ENCODE measurements around the gene HEATR9. TPM values are rescaled to one million over a fixed set of nuclear protein-coding genes. Genes with fewer than 3 reads are reported as not detected.

The HEATR9 gene
- polyA plus RNA-seq, 2 of the 4 experiments (the other 2 are of a cell fraction): not detected

GRCh38 chr17:35875072-35875799, 6.5 kb upstream of the HEATR9 start (continued):
- TF ChIP-seq HES2 (IDR thresholded peaks at IDR 0.05): no peak
- TF ChIP-seq HOXB13 (CRISPR knock-in tag; IDR thresholded peaks at IDR 0.05; ENCODE audit: low read depth): no peak
- no peak for TF ChIP-seq NPAS2 (CRISPR knock-in tag; IDR thresholded peaks at IDR 0.05; ENCODE audit: borderline replicate concordance)
- no peak for TF ChIP-seq ESRRA (IDR thresholded peaks at IDR 0.05; ENCODE audit: borderline replicate concordance, low read length)

- Histone ChIP-seq H3K4me2 (no peak overlapping the region), H3K9me3 (no peaks in the 10 kb centered on the region), H3K4me1 (no peaks in the 10 kb centered on the region), H3K4me3 (no peak overlapping the region), H3K27ac (no peak overlapping the region)
- no peak for ATAC-seq
- CTCF ChIA-PET: interaction anchor here (1.0 to 1.9 kb wide), 6 partner anchors 8 to 125 kb away, joined by 3 to 8 read pairs (median 6); partner anchors contain the start of gene CCL5
- FAIRE-seq: no peak
- TF ChIP-seq REST (IDR thresholded peaks at IDR 0.05): no peak
- no peak for TF ChIP-seq SREBF2 (IDR thresholded peaks at IDR 0.05)
- TF ChIP-seq TFCP2L1 (CRISPR knock-in tag; IDR thresholded peaks at IDR 0.05): no peak
- no peak for TF ChIP-seq NR3C1 (IDR thresholded peaks at IDR 0.05)
- TF ChIP-seq HOXA7 (CRISPR knock-in tag; IDR thresholded peaks at IDR 0.05): no peak
- no peak for TF ChIP-seq RFX5 (IDR thresholded peaks at IDR 0.05)
- DNase-seq (ENCODE audit: low read depth in 1 of 2, low spot score in 1 of 2): no peak
- POLR2A ChIA-PET: no interaction called here
- WGBS (ENCODE audit: missing lambda C conversion rate): 89% methylated on average over 12 of the region's 12 CpGs
Observed at GRCh38 chr17:35872196-35872980, 3.7 kb upstream of the HEATR9 start.

GRCh38 chr17:35870906-35871819, 2.5 kb upstream of the HEATR9 start:
- ATAC-seq (peak in 1 of 2 experiments; percentile 61; a peak in 3 of 6 replicates), DNase-seq (ENCODE audit: low read depth in 1 of 2, low spot score in 1 of 2) (no peak), FAIRE-seq (no peak)
- CTCF ChIA-PET: interaction anchor here (0.6 to 1.9 kb wide), 14 partner anchors 8 to 277 kb away, joined by 3 to 8 read pairs (median 3); partner anchors contain the start of gene CCL5
- Histone ChIP-seq H3K4me3 (no peak overlapping the region), H3K4me1 (peaks cover 4% of the 10 kb centered on the region; the same call in 2 of the 3 replicates), H3K27ac (no peak overlapping the region), H3K9me3 (no peaks in the 10 kb centered on the region), H3K4me2 (no peak overlapping the region)
- TF ChIP-seq HOXB13 (CRISPR knock-in tag; IDR thresholded peaks at IDR 0.05; ENCODE audit: low read depth): no peak
- no peak for TF ChIP-seq E2F6 (IDR thresholded peaks at IDR 0.05; ENCODE audit: borderline replicate concordance, low read depth)
- 76% methylated on average over 8 of the region's 8 CpGs for WGBS (ENCODE audit: missing lambda C conversion rate)
- POLR2A ChIA-PET: no interaction called here
